ENCODE measurements around the gene IGSF21.
"Not testable (repeated sequence)": the region's sequence is repeated elsewhere in the genome, so short reads cannot be mapped to it uniquely, and the experiment has no call there.

IGSF21 gene

DNA sequence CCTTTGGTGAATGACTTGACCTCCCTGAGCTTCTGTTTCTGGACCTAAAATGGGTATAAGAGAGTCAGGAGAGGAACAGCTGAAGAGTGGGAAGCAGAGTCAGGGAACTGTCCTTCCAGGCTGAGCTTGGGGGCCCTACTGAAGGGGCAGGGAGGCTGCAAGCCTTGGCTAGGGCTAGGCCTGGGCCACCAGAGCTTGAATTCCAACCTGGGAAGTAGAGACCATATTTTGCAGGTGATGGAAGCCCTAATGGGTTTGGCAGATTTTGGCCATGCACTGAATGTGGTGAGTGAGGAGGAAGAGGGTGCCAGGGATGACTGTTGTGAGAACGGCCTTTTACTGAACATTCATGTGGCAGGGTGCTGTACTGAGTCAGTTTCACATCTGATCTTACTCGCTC is 303.7 kb downstream of the IGSF21 start:
- Histone ChIP-seq H3K4me3 (ENCODE audit: low read length) (no peak overlapping the region), H3K36me3 (ENCODE audit: insufficient read depth, low read length) (no peaks in the 10 kb centered on the region), H3K4me2 (ENCODE audit: low read length) (no peak overlapping the region), H3K27me3 (ENCODE audit: control insufficient read depth, insufficient read depth, low read length) (no peaks in the 10 kb centered on the region), H3K9me3 (replicated peaks; ENCODE audit: low read length) (peaks cover 13% of the 10 kb centered on the region), H3K9ac (ENCODE audit: low read depth, low read length) (no peak overlapping the region), H3K4me1 (ENCODE audit: control insufficient read depth, insufficient read depth, low read length) (no peaks in the 10 kb centered on the region)

- no peak overlapping the region for H3K4me3 ChIP-seq (ENCODE audit: low read length)
- no peaks in the 10 kb centered on the region for H3K36me3 ChIP-seq (ENCODE audit: insufficient read depth, low read length)
- H3K4me2 ChIP-seq (ENCODE audit: low read length) = no peak overlapping the region
- peaks cover 13% of the 10 kb centered on the region for H3K9me3 ChIP-seq (replicated peaks; ENCODE audit: low read length)
- no peaks in the 10 kb centered on the region for H3K4me1 ChIP-seq (ENCODE audit: control insufficient read depth, insufficient read depth, low read length)
- H3K27me3 ChIP-seq (ENCODE audit: control insufficient read depth, insufficient read depth, low read length) = no peaks in the 10 kb centered on the region
- no peak overlapping the region for H3K9ac ChIP-seq (ENCODE audit: low read depth, low read length)
Observed at GRCh38 chr1:18411820-18412641, 304.4 kb downstream of the IGSF21 start.

GRCh38 chr1:18412882-18413353 is 305.3 kb downstream of the IGSF21 start:
- no peaks in the 10 kb centered on the region for H3K4me1 ChIP-seq (ENCODE audit: control insufficient read depth, insufficient read depth, low read length)
- no peaks in the 10 kb centered on the region for H3K27me3 ChIP-seq (ENCODE audit: control insufficient read depth, insufficient read depth, low read length)
- no peak overlapping the region for H3K4me2 ChIP-seq (ENCODE audit: low read length)
- H3K4me3 ChIP-seq (ENCODE audit: low read length) = no peak overlapping the region
- no peak overlapping the region for H3K9ac ChIP-seq (ENCODE audit: low read depth, low read length)
- H3K36me3 ChIP-seq (ENCODE audit: insufficient read depth, low read length) = no peaks in the 10 kb centered on the region
- peaks cover 13% of the 10 kb centered on the region for H3K9me3 ChIP-seq (replicated peaks; ENCODE audit: low read length)

DNA sequence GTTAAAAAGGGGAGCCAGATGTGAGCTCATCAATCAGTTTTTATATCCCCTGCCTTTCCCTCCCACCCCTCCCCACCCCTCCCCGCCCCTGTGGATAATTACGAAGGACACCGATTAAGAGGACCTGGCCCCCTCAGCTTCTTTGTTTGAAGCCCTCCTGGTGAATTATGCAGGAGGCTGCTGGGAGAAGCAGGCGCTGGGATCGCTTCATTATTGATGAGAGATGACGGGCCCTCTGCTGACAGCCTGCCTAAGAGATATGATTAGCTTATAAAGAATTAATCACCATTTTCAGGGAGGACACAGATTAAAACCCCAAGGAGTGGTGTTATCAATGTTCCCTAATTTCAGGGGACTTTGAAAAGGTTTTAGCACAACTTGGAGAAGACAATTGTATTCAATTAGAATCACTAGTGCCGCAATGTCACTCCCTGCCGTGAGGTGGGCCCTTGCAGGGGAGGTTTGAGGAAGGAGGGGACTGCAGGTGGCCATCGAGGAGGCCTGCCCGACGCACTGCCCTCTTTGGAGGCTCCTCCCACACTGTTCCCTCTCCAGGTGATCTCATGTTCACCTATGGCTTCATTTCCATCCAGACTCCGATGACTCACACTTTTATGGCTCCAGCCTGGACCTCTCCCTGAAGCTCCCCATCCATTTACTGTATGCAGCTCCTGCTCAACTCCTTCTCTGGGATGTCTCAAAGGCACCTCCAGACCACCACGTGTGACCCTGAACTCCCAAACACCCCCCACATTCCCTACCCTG is 306.1 kb downstream of the IGSF21 start:
- Histone ChIP-seq H3K36me3 (ENCODE audit: insufficient read depth, low read length) (no peaks in the 10 kb centered on the region), H3K9ac (ENCODE audit: low read depth, low read length) (no peak overlapping the region), H3K4me2 (ENCODE audit: low read length) (no peak overlapping the region), H3K4me1 (ENCODE audit: control insufficient read depth, insufficient read depth, low read length) (no peaks in the 10 kb centered on the region), H3K9me3 (replicated peaks; ENCODE audit: low read length) (peaks cover 13% of the 10 kb centered on the region), H3K27me3 (ENCODE audit: control insufficient read depth, insufficient read depth, low read length) (no peaks in the 10 kb centered on the region), H3K4me3 (ENCODE audit: low read length) (no peak overlapping the region)

GRCh38 chr1:18414321-18414720 is 306.7 kb downstream of the IGSF21 start:
- no peak overlapping the region for H3K4me2 ChIP-seq (ENCODE audit: low read length)
- H3K36me3 ChIP-seq (ENCODE audit: insufficient read depth, low read length) = no peaks in the 10 kb centered on the region
- no peak overlapping the region for H3K4me3 ChIP-seq (ENCODE audit: low read length)
- H3K4me1 ChIP-seq (ENCODE audit: control insufficient read depth, insufficient read depth, low read length) = no peaks in the 10 kb centered on the region
- H3K27me3 ChIP-seq (ENCODE audit: control insufficient read depth, insufficient read depth, low read length) = no peaks in the 10 kb centered on the region
- peaks cover 13% of the 10 kb centered on the region for H3K9me3 ChIP-seq (replicated peaks; ENCODE audit: low read length)
- no peak overlapping the region for H3K9ac ChIP-seq (ENCODE audit: low read depth, low read length)

DNA sequence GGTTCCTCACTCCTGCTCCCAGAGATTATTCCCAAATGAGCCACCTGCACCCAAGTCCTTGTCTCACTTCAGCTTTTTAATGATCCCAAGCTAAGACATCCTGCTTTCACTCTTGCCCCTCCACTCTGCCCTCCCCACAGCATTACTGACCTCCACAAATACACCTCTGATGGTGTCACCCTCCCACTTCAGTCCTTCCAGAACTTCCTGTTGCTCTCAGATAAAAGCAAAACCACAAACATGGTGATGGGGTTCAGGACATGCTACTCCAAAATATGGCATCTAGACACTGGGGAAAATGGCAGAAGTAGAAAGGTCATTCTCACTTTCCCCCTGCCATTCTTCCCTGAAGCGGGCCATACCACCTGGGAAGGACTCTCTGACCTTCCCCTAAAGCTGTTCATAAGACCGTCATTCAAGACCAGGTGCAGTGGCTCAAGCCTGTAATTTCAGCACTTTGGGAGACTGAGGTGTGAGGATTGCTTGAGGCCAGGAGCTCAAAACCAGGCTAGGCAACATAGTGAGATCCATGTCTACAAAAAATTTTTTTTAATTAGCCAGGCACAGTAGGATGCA is 307.4 kb downstream of the IGSF21 start:
- Histone ChIP-seq H3K9me3 (replicated peaks; ENCODE audit: low read length) (peaks cover 13% of the 10 kb centered on the region), H3K4me3 (ENCODE audit: low read length) (no peak overlapping the region), H3K27me3 (ENCODE audit: control insufficient read depth, insufficient read depth, low read length) (no peaks in the 10 kb centered on the region), H3K36me3 (ENCODE audit: insufficient read depth, low read length) (no peaks in the 10 kb centered on the region), H3K4me1 (ENCODE audit: control insufficient read depth, insufficient read depth, low read length) (no peaks in the 10 kb centered on the region), H3K4me2 (ENCODE audit: low read length) (no peak overlapping the region), H3K9ac (ENCODE audit: low read depth, low read length) (no peak overlapping the region)

DNA sequence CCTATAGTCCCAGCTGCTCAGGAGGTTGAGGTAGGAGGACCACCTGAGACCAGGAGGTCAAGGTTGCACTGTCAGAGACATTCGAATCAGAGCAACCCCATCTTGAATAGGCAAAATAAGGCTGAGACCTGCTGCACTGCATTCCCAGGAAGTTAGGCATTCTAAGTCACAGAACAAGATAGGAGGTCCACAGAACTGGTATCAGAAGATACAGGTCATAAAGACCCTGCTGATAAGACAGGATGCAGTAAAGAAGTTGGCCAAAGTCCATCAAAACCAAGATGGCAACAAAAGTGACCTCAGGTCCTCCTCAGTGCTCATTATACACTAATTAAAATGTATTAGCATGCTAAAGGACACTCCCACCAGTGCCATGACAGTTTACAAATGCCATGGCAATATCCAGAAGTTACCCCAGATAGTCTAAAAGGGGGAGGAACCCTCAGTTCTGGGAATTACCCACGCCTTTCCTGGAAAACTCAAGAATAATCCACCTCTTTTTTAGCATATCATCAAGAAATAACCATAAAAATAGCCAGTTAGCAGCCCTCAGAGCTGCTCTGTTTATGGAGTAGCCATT is 307.9 kb downstream of the IGSF21 start:
- no peak overlapping the region for H3K4me2 ChIP-seq (ENCODE audit: low read length)
- H3K27me3 ChIP-seq (ENCODE audit: control insufficient read depth, insufficient read depth, low read length) = no peaks in the 10 kb centered on the region
- H3K4me1 ChIP-seq (ENCODE audit: control insufficient read depth, insufficient read depth, low read length) = no peaks in the 10 kb centered on the region
- no peaks in the 10 kb centered on the region for H3K36me3 ChIP-seq (ENCODE audit: insufficient read depth, low read length)
- H3K4me3 ChIP-seq (ENCODE audit: low read length) = no peak overlapping the region
- H3K9ac ChIP-seq (ENCODE audit: low read depth, low read length) = no peak overlapping the region
- H3K9me3 ChIP-seq (replicated peaks; ENCODE audit: low read length) = peaks cover 10% of the 10 kb centered on the region

- not testable (repeated sequence) for H3K4me1 ChIP-seq (ENCODE audit: control insufficient read depth, insufficient read depth, low read length); H3K27me3 ChIP-seq (ENCODE audit: control insufficient read depth, insufficient read depth, low read length); H3K4me3 ChIP-seq (ENCODE audit: low read length); H3K9me3 ChIP-seq (replicated peaks; ENCODE audit: low read length); H3K9ac ChIP-seq (ENCODE audit: low read depth, low read length); H3K36me3 ChIP-seq (ENCODE audit: insufficient read depth, low read length); H3K4me2 ChIP-seq (ENCODE audit: low read length)
Observed at GRCh38 chr1:18416126-18416525, 308.5 kb downstream of the IGSF21 start.

DNA sequence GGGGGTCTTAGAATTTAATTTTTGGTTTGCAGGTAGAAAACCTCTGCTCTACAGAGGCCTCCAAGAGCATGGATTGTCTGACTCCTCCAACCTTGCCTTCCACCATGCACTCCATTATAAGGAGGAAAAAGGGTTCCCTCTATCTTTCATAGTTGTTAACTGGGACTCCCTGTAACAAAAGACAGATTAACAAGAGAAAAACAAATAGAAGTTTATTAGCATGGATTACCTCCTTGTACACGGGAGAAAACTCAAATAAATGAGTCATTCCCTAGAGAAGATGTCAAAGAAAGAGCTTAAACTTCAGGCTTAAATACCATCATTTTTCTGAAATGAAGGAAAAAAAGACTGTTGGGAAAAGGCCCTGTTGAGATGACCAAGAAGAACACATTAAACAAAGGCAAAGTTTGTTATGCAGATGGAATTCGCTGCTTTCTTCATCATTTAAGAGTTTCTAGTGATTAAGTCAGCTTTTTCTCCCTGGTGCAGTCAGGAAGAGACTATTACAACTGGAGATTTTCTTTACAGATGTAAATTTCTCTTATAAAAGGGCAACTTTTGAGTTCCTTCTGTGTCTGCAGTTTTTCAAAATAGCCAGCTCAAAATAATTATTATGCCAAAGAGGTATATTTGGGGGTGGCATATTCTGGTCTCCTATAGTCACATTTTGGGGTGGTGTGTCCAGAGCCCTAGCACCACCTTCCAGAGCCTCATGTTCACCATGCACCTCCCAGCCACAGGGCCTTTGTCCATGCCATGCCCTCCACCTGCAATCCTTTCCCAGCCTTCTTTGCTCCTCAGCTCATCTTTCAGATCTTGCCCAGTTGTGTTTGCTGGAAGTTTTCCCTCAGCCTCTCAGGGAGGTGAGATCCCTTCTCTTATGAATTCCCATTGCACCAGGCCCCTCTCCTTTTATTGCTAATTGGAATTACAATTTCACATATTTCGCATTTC is 310.0 kb downstream of the IGSF21 start:
- Histone ChIP-seq H3K4me3 (ENCODE audit: low read length) (no peak overlapping the region), H3K4me2 (ENCODE audit: low read length) (no peak overlapping the region), H3K9me3 (replicated peaks; ENCODE audit: low read length) (peaks cover 3% of the 10 kb centered on the region), H3K27me3 (ENCODE audit: control insufficient read depth, insufficient read depth, low read length) (no peaks in the 10 kb centered on the region), H3K9ac (ENCODE audit: low read depth, low read length) (no peak overlapping the region), H3K4me1 (ENCODE audit: control insufficient read depth, insufficient read depth, low read length) (no peaks in the 10 kb centered on the region), H3K36me3 (ENCODE audit: insufficient read depth, low read length) (no peaks in the 10 kb centered on the region)

GRCh38 chr1:18419113-18419844 is 311.7 kb downstream of the IGSF21 start:
- no peaks in the 10 kb centered on the region for H3K36me3 ChIP-seq (ENCODE audit: insufficient read depth, low read length)
- no peaks in the 10 kb centered on the region for H3K9me3 ChIP-seq (replicated peaks; ENCODE audit: low read length)
- H3K4me3 ChIP-seq (ENCODE audit: low read length) = no peak overlapping the region
- H3K27me3 ChIP-seq (ENCODE audit: control insufficient read depth, insufficient read depth, low read length) = no peaks in the 10 kb centered on the region
- no peak overlapping the region for H3K4me2 ChIP-seq (ENCODE audit: low read length)
- no peaks in the 10 kb centered on the region for H3K4me1 ChIP-seq (ENCODE audit: control insufficient read depth, insufficient read depth, low read length)
- no peak overlapping the region for H3K9ac ChIP-seq (ENCODE audit: low read depth, low read length)

Measured in skeletal muscle satellite cell (primary cell).